NCI-H774 (cell line): ENCODE measurements around the gene ST3GAL4.

Source experiments
- DNase-seq: peaks from one replicate; lab custom pipeline; 2025; lab: John Stamatoyannopoulos, UW

The ST3GAL4 gene

DNA sequence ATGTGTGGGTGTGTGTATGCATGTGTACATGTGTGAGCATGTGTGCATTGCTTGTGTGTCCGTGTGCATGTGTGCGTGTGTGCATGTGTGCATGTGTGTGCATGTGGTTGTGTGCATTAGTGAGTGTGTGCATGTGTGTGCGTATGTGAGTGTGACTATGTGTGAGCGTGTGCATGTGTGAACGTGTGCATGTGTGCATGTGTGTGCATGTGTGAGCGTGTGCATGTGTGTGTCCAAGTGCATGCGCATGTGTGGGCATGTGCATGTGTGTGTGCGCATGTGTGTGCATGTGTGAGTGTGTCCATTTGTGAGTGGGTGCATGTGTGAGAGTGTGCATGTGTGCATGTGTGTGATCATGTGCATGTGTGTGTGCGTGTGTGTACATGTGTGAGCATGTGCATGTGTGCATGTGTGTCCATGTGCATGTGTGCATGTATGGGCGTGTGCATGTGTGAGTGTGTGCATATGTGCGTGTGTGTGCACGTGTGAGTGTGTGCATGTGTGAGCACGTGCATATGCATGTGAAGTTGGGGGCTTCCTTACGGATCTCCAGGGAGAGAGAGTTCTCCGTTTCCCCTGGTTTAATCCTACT lies 95.8 kb downstream of the ST3GAL4 start:
- DNase-seq, result no peak

DNA sequence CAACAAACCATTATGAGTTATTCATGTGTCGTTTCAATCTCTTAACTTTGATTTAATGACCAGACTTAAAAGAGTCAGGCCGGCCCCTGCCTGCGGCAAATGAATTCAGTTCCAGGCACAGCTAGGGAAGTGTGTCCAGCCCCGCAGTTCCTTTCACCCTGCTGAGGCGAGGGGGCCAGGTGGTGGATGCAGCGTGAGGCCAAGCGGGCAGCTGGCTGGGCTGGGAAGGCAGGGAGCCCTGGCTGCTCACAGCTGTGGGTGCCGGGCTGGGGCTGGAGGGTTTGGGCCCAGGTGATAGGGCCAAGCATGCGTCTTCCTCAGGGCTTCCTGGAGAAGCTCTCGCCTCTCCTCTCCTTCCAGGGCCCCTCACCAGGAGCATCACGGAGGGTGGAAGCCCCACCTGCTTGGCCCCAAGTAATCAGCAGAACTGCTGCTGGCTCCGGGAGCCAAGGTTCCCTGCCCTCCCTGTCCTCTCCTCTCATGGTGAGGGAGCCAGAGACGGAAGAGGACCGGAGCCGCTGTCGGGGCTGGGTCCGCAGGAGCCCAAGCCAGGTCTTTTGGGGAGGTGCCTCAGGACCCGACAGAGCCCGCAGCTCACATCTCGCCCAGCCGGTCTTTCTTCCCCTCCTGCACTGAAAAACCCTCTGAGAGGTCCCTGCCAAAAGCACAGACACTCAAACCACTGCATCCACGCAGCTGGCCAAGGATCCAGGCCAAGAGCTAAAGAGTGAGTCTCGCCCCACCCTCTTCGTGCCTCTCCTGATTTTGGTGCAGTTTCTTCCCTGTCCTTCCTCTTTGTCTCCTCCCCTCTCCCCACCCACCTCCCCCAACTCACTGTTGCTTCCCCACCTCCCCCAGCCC lies 97.0 kb downstream of the ST3GAL4 start:
- DNase-seq, result no peak

DNA sequence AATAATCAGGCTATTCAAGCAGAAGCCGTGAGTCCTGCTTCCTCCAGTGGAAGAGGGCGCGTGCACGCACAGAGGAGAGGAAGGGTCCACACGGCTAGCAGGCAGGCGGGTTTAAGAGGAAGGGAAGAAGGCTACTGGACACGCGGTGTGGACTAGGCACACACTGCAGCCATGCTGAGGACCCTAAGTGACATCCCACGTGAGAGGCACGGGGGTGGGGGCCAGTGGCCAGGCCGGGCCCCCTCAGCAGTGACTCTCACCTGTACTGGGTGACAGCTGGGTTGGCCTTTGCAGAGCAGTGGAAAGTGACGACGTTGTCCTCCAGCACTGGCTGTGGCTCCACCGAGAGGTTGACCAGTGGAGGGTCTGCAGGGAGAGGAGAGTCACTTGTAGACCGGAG lies 100.6 kb downstream of the ST3GAL4 start:
- DNase-seq, result no peak

- DNase-seq, result no peak
Measured at GRCh38 chr11:126456783-126457542, 101.5 kb downstream of the ST3GAL4 start.

- no peak for DNase-seq
Measured at GRCh38 chr11:126457817-126458216, 102.3 kb downstream of the ST3GAL4 start.

- DNase-seq, result no peak
Measured at GRCh38 chr11:126459691-126460281, 104.3 kb downstream of the ST3GAL4 start.

- no peak for DNase-seq
Measured at GRCh38 chr11:126460417-126461095, 105.1 kb downstream of the ST3GAL4 start.

- no peak for DNase-seq
Measured at GRCh38 chr11:126461096-126461440, 105.6 kb downstream of the ST3GAL4 start.

GRCh38 chr11:126461996-126462395 lies 106.5 kb downstream of the ST3GAL4 start:
- no peak for DNase-seq

DNA sequence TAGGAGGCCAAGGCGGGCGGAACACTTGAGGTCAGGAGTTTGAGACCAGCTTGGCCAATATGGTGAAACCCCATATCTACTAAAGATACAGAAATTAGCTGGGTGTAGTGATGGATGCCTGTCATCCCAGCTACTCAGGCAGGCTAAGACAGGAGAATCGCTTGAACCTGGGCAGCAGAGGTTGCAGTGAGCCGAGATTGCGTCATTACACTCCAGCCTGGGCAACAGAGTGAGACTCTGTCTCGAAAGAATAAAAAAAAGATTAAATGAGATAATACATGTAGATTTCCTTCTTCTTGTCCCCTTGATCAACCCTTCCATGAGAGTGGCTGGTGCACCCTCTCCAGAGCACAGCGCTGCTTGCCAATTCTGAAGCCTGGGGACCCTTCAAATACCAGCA lies 106.9 kb downstream of the ST3GAL4 start:
- no peak for DNase-seq
